K562 (cell line): ENCODE measurements around the gene RNASEH1. TPM values are rescaled to one million over a fixed set of nuclear protein-coding genes. Genes with fewer than 3 reads are reported as not detected.

ENCODE experiments used
- ATAC-seq: fragments of 200-7000 bp; cut with Tn5 transposase; 3 replicates; pipeline ENCODE4 v1.9.1; 2020; ENCODE audit warnings: moderate library complexity
- BruUV-seq: library from RNA; stranded (reverse); fragments of 400-500 nt; replicated peaks from 2 replicates; lab custom pipeline; 2021; lab: Mats Ljungman, UMichigan
- CTCF ChIA-PET: fragments of 300-600 bp; formaldehyde crosslinking; extraction: SDS; loops from one replicate; lab custom pipeline; 2021; ENCODE audit warnings: low intra/inter-chr PET ratio; lab: Yijun Ruan, JAX
- POLR2A ChIA-PET: fragments of 300-600, 350-650 bp; sonication (Branson Sonifier 250); formaldehyde crosslinking; extraction: SDS; loops from one replicate; lab custom pipeline; 2021; ENCODE audit warnings: antibody characterized with exemption, inconsistent platforms; lab: Yijun Ruan, JAX
- DNase-seq, 4 experiments: peaks; one replicate each; pipeline versions ENCODE4 v3.0.0 to v3.0.0-alpha.2; 2011 to 2018; ENCODE audit warnings: low spot score in 3 of 4, mixed read lengths in 3 of 4; ENCODE audit errors: extremely low read depth in 1 of 4
- FAIRE-seq: peaks from 2 replicates; lab custom pipeline; 2011; peaks lifted over from hg19 to GRCh38; lab: Jason Lieb, UNC
- H2AFZ ChIP-seq: 2 replicates; pipeline ENCODE4 v1.6.0; 2011; ENCODE audit warnings: low read depth, low read length, control low read depth, inconsistent platforms
- H3K27ac ChIP-seq: fragments of 200-600 bp; 3 replicates; pipeline ENCODE4 v1.8.0; 2011; ENCODE audit warnings: low read depth, mild to moderate bottlenecking, control low read depth, inconsistent platforms, low read length, moderate library complexity, mixed read lengths; ENCODE audit errors: extremely low read depth
- H3K27me3 ChIP-seq, 2 experiments: fragments of 300-600 bp in 1 of 2; 2 replicates in 1 of 2; 3 replicates in 1 of 2; pipeline versions ENCODE4 v1.6.0 to v1.8.0; 2011; ENCODE audit warnings: inconsistent platforms in 2 of 2, low read length in 2 of 2, mild to moderate bottlenecking in 1 of 2, mixed read lengths in 1 of 2, moderate library complexity in 1 of 2; ENCODE audit not compliant: control insufficient read depth in 2 of 2, insufficient read depth in 2 of 2
- H3K36me3 ChIP-seq: fragments of 300-600 bp; 3 replicates; pipeline ENCODE4 v1.8.0; 2011; ENCODE audit warnings: mild to moderate bottlenecking, low read length, inconsistent platforms; ENCODE audit not compliant: control insufficient read depth, insufficient read depth
- H3K4me1 ChIP-seq, 2 experiments: fragments of 200-600 bp in 1 of 2; replicated peaks in 1 of 2; 2 replicates in 1 of 2; 3 replicates in 1 of 2; pipeline versions ENCODE4 v1.5.1 to v1.8.0; 2011; ENCODE audit warnings: inconsistent platforms in 2 of 2, low read length in 2 of 2, mild to moderate bottlenecking in 1 of 2, mixed read lengths in 1 of 2, moderate library complexity in 1 of 2; ENCODE audit not compliant: control insufficient read depth in 2 of 2, insufficient read depth in 2 of 2
- H3K4me2 ChIP-seq: 2 replicates; pipeline ENCODE4 v1.6.1; 2011; ENCODE audit warnings: low read length, control low read depth, inconsistent platforms, mixed read lengths; ENCODE audit not compliant: insufficient read depth
- H3K4me3 ChIP-seq: fragments of 200-600 bp; sonication (generic), shearing (Covaris generic); 2 replicates; pipeline ENCODE4 v1.5.1; 2016; ENCODE audit warnings: control low read depth, inconsistent platforms
- H3K79me2 ChIP-seq: fragments of 200-600 bp; 3 replicates; pipeline ENCODE4 v1.8.0; 2011; ENCODE audit warnings: low read length, inconsistent platforms; ENCODE audit not compliant: control insufficient read depth, insufficient read depth
- H3K9ac ChIP-seq, 2 experiments: 2 replicates each; pipeline versions ENCODE4 v1.6.0 to v1.6.1; 2011; ENCODE audit warnings: low read depth in 2 of 2, low read length in 2 of 2, control low read depth in 1 of 2, inconsistent platforms in 1 of 2, mild to moderate bottlenecking in 1 of 2, mixed read lengths in 1 of 2; ENCODE audit not compliant: insufficient read depth in 1 of 2
- H3K9me1 ChIP-seq: one replicate; pipeline ENCODE4 v1.6.0; 2011; ENCODE audit warnings: inconsistent platforms, mild to moderate bottlenecking, low read length, moderate library complexity; ENCODE audit not compliant: control insufficient read depth, insufficient read depth
- H3K9me3 ChIP-seq: replicated peaks from 2 replicates; pipeline ENCODE4 v1.5.1; 2011; ENCODE audit warnings: low read depth, low read length, inconsistent platforms; ENCODE audit not compliant: control insufficient read depth, insufficient read depth
- H4K20me1 ChIP-seq: replicated peaks from 2 replicates; pipeline ENCODE4 v1.6.1; 2011; ENCODE audit warnings: low read length, inconsistent platforms, mixed read lengths; ENCODE audit not compliant: control insufficient read depth, insufficient read depth
- CEBPG ChIP-seq, 3 experiments: fragments of 200-800 bp in 1 of 3; sonication (Bioruptor generic) in 1 of 3; sonication (generic) in 1 of 3; formaldehyde crosslinking in 1 of 3; IDR thresholded peaks in 2 of 3; conservative IDR thresholded peaks in 1 of 3; 2 replicates each; pipeline versions ENCODE4 v1.6.1 to v1.8.0; 2016 to 2022; ENCODE audit warnings: missing compliant biosample characterization in 2 of 3, missing genetic modification characterization in 2 of 3, mild to moderate bottlenecking in 1 of 3, missing genetic modification reagents in 1 of 3
- CSDE1 ChIP-seq, 2 experiments: fragments of 450-650 bp; IDR thresholded peaks; 2 replicates each; pipeline ENCODE4 v1.6.1; 2016; ENCODE audit warnings: mild to moderate bottlenecking in 1 of 2
- E4F1 ChIP-seq: fragments of 250-450 bp; sonication (Bioruptor Pico); IDR thresholded peaks from 2 replicates; pipeline ENCODE4 v1.5.0; 2021; ENCODE audit warnings: mild to moderate bottlenecking, borderline replicate concordance
- EP400 ChIP-seq: fragments of 450-650 bp; IDR thresholded peaks from 2 replicates; pipeline ENCODE4 v1.6.1; 2017; ENCODE audit warnings: antibody characterized with exemption, mild to moderate bottlenecking, moderate library complexity
- HSF4 ChIP-seq: fragments of 250-450 bp; sonication (Bioruptor Pico); IDR thresholded peaks from 2 replicates; pipeline ENCODE4 v2.1.2; 2022; ENCODE audit warnings: mild to moderate bottlenecking, moderate library complexity, borderline replicate concordance
- ILK ChIP-seq: fragments of 450-650 bp; IDR thresholded peaks from 2 replicates; pipeline ENCODE4 v1.6.1; 2016; ENCODE audit warnings: missing genetic modification characterization, low read depth, mild to moderate bottlenecking, missing compliant biosample characterization, moderate library complexity, borderline replicate concordance
- L3MBTL2 ChIP-seq: fragments of 450-650 bp; IDR thresholded peaks from 2 replicates; pipeline ENCODE4 v1.6.1; 2016; ENCODE audit warnings: mild to moderate bottlenecking, moderate library complexity
- SAFB2 ChIP-seq: fragments of 200-400 bp; formaldehyde crosslinking; IDR thresholded peaks from 2 replicates; pipeline ENCODE4 v1.6.1; 2018; ENCODE audit warnings: borderline replicate concordance, low read length, low read depth, moderate library complexity; ENCODE audit not compliant: severe bottlenecking
- TAF15 ChIP-seq: fragments of 200-400 bp; formaldehyde crosslinking; IDR thresholded peaks from 2 replicates; pipeline ENCODE4 v1.6.1; 2017; ENCODE audit warnings: mild to moderate bottlenecking, low read depth, low read length, moderate library complexity
- TOE1 ChIP-seq, 2 experiments: fragments of 450-650 bp in 1 of 2; sonication (generic) in 1 of 2; formaldehyde crosslinking in 1 of 2; IDR thresholded peaks; 2 replicates each; pipeline versions ENCODE4 v1.7.1 to v1.8.0; 2016 to 2022; ENCODE audit warnings: borderline replicate concordance in 2 of 2, mild to moderate bottlenecking in 2 of 2, antibody characterized with exemption in 1 of 2, inconsistent platforms in 1 of 2, low read depth in 1 of 2, missing genetic modification reagents in 1 of 2, moderate library complexity in 1 of 2
- TRIM24 ChIP-seq, 2 experiments: fragments of 450-650 bp; IDR thresholded peaks; 2 replicates each; pipeline ENCODE4 v1.6.1; 2016
- ZFP1 ChIP-seq: fragments of 450-650 bp; formaldehyde crosslinking; IDR thresholded peaks from 2 replicates; pipeline ENCODE4 v1.4.0; 2020; ENCODE audit warnings: mild to moderate bottlenecking, mixed read lengths
- ZNF263 ChIP-seq: sonication (generic); formaldehyde crosslinking; IDR thresholded peaks from 2 replicates; pipeline ENCODE4 v1.8.0; 2022; ENCODE audit warnings: mild to moderate bottlenecking, missing genetic modification reagents, borderline replicate concordance
- ZNF780A ChIP-seq: fragments of 250-450 bp; sonication (Bioruptor Pico); IDR thresholded peaks from 2 replicates; pipeline ENCODE4 v1.5.0; 2021; ENCODE audit warnings: mild to moderate bottlenecking
- WGBS: fragments of 100-300 bp; shearing (Covaris generic); methylation state at CpG from one replicate; pipeline ENCODE4 v1.1.6; 2016; ENCODE audit warnings: low coverage, mixed read lengths; ENCODE audit not compliant: insufficient coverage; ENCODE audit errors: missing lambda C conversion rate; 5-methylcytosine and 5-hydroxymethylcytosine counted together
- in situ Hi-C: fragments of 300-500 bp; cut with MboI; formaldehyde crosslinking; loops from 4 replicates; pipeline ENCODE4 v1.15.0; 2018; ENCODE audit warnings: inconsistent platforms, mixed read lengths
- intact Hi-C: fragments of 100-400 bp; cut with micrococcal nuclease; formaldehyde crosslinking; loops from 2 replicates; pipeline ENCODE4 v1.14.2; 2022
- polyA plus RNA-seq, 8 experiments: library from polyadenylated mRNA; depleted of rRNA in 4 of 8; stranded (reverse) in 5 of 8; unstranded in 3 of 8; fragments of >200 nt; fragmentation: Nextera tagmentation in 2 of 8; fragmentation: Illumina TruSeq in 1 of 8; extraction: Ambion mirVana in 2 of 8; extraction: Trizol in 1 of 8; gene quantifications; 2 replicates each; pipeline versions ENCODE4 v1.2.1 to v1.2.3, GENCODE V29; 2011 to 2014; ENCODE audit warnings: inconsistent platforms in 1 of 8, missing spikeins in 1 of 8
- total RNA-seq, 7 experiments: library from RNA; depleted of rRNA in 6 of 7; stranded (reverse); fragments of >200 nt in 6 of 7; fragmentation: Illumina TruSeq in 2 of 7; extraction: Trizol in 2 of 7; gene quantifications; 2 replicates each; pipeline versions ENCODE4 v1.2.1 to v1.2.3, GENCODE V29; 2011 to 2021; ENCODE audit warnings: low replicate concordance in 1 of 7
- TF ChIP-seq, protein P1 (sequence below), 2 experiments: IDR thresholded peaks; 2 replicates each; pipeline ENCODE4 v1.6.1; 2011; ENCODE audit warnings: borderline replicate concordance in 1 of 2, control low read depth in 1 of 2, low read depth in 1 of 2, low read length in 1 of 2, mild to moderate bottlenecking in 1 of 2, mixed read lengths in 1 of 2, moderate library complexity in 1 of 2; ENCODE audit not compliant: insufficient read depth in 1 of 2, insufficient read length in 1 of 2, poor library complexity in 1 of 2, severe bottlenecking in 1 of 2; ENCODE audit errors: extremely low read depth in 1 of 2

RNASEH1 gene
- total and polyA plus RNA-seq, 9 of the 15 experiments (the other 6 are each of a cell fraction or from before 2014, with no cell fraction given) = 25.7 to 47.5 (median 42.8) TPM

GRCh38 chr2:3585261-3586109 lies 27.4 kb upstream of the RNASEH1 start:
- H3K27ac ChIP-seq = no peak overlapping the region
- CTCF ChIA-PET = no interaction called here
- peak overlapping the region in 1 of 2 experiments; percentile 11; a peak in 1 of 4 replicates for H3K9ac ChIP-seq
- no peak overlapping the region for H2AFZ ChIP-seq
- no peaks in the 10 kb centered on the region for H3K9me1 ChIP-seq
- peaks cover 20 to 31% of the 10 kb centered on the region in 2 experiments; a peak in 4 of 5 replicates for H3K4me1 ChIP-seq
- H4K20me1 ChIP-seq = peaks cover under 1% of the 10 kb centered on the region; the same call in 1 of the 2 replicates
- POLR2A ChIA-PET = interaction anchor here (0.6 to 2.3 kb wide), 3 partner anchors 8 to 68 kb away, joined by 3 to 22 read pairs (median 14); partner anchors contain the start of gene COLEC11
- BruUV-seq = no TSS peak
- intact Hi-C loops = no loop called here
- peaks cover 29% of the 10 kb centered on the region for H3K36me3 ChIP-seq
- H3K79me2 ChIP-seq = no peaks in the 10 kb centered on the region
- H3K27me3 ChIP-seq = no peaks in the 10 kb centered on the region
- no peaks in the 10 kb centered on the region for H3K9me3 ChIP-seq
- no peak overlapping the region; the same call in 1 of the 2 replicates for H3K4me2 ChIP-seq
- in situ Hi-C loops = no loop called here
- peak; percentile 49 for ATAC-seq
- FAIRE-seq = no peak
- peak in 3 of 4 experiments; percentile 30 to 34 (median 31) for DNase-seq
- 77% methylated on average over 28 of the region's 29 CpGs for WGBS
- H3K4me3 ChIP-seq = no peak overlapping the region
- TF ChIP-seq HSF4 (CRISPR knock-in tag) = no peak
- TF ChIP-seq EP400 = peak; percentile 10; the same call in 1 of the 2 replicates
- peak; percentile 27; the same call in 1 of the 2 replicates for TF ChIP-seq CEBPG (CRISPR knock-in tag; IDR thresholded peaks at IDR 0.05)
- TF ChIP-seq CEBPG (tag; conservative IDR thresholded peaks at IDR 0.05 in 1 of 2, IDR thresholded peaks at IDR 0.05 in 1 of 2) = no peak
- no peak for TF ChIP-seq ZFP1
- no peak for TF ChIP-seq E4F1 (CRISPR knock-in tag)
- no peak for TF ChIP-seq ZNF780A (CRISPR knock-in tag)
- no peak for TF ChIP-seq TOE1 (IDR thresholded peaks at IDR 0.05; ENCODE audit: borderline replicate concordance)
- TF ChIP-seq TOE1 (CRISPR knock-in tag; IDR thresholded peaks at IDR 0.05; ENCODE audit: borderline replicate concordance, low read depth) = no peak
- TF ChIP-seq ILK = no peak
- TF ChIP-seq TRIM24 (IDR thresholded peaks at IDR 0.05) = no peak
- TF ChIP-seq, protein P1, sequence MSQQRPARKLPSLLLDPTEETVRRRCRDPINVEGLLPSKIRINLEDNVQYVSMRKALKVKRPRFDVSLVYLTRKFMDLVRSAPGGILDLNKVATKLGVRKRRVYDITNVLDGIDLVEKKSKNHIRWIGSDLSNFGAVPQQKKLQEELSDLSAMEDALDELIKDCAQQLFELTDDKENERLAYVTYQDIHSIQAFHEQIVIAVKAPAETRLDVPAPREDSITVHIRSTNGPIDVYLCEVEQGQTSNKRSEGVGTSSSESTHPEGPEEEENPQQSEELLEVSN (IDR thresholded peaks at IDR 0.05; ENCODE audit: borderline replicate concordance in 1 of 2, extremely low read depth in 1 of 2, insufficient read depth in 1 of 2, insufficient read length in 1 of 2, low read depth in 1 of 2, low read length in 1 of 2, poor library complexity in 1 of 2, severe bottlenecking in 1 of 2) = peak in 1 of 2 experiments; percentile 12
- no peak for TF ChIP-seq CSDE1 (IDR thresholded peaks at IDR 0.05)
- no peak for TF ChIP-seq TAF15
- TF ChIP-seq SAFB2 = no peak
- peak; percentile 71 for TF ChIP-seq ZNF263
- TF ChIP-seq L3MBTL2 = peak; percentile 60; the same call in 1 of the 2 replicates
